SK-N-SH (cell line): ENCODE measurements around the gene DDX42. TPM values are rescaled to one million over a fixed set of nuclear protein-coding genes. Genes with fewer than 3 reads are reported as not detected.
A peak's percentile ranks its signal among the peaks of the same experiment; 100 is the strongest.

ENCODE experiments used
- CTCF ChIA-PET: fragments of 300-600, 350-600 bp; formaldehyde crosslinking; extraction: SDS; loops from one replicate; lab custom pipeline; 2021; lab: Yijun Ruan, JAX
- POLR2A ChIA-PET: fragments of 350-600 bp; sonication (Branson Sonifier 250); formaldehyde crosslinking; extraction: SDS; loops from one replicate; lab custom pipeline; 2020; ENCODE audit warnings: antibody characterized with exemption, inconsistent platforms; lab: Yijun Ruan, JAX
- DNase-seq: peaks from one replicate; pipeline ENCODE4 v3.0.0; 2012
- H2AFZ ChIP-seq: fragments of 200-600 bp; sonication (generic); 2 replicates; pipeline ENCODE4 v1.8.1; 2016; ENCODE audit warnings: antibody characterized with exemption, mild to moderate bottlenecking, low read depth
- H3F3A ChIP-seq: fragments of 200-600 bp; sonication (generic); replicated peaks from 2 replicates; pipeline ENCODE3; 2016; ENCODE audit warnings: antibody characterized with exemption, mild to moderate bottlenecking; ENCODE audit not compliant: insufficient read depth
- H3K27ac ChIP-seq, 2 experiments: fragments of 200-500 bp in 1 of 2; fragments of 200-600 bp in 1 of 2; sonication (Bioruptor generic) in 1 of 2; sonication (generic), shearing (Covaris generic) in 1 of 2; 2 replicates each; pipeline versions ENCODE4 v1.5.1 to v1.6.1; 2014 to 2016; ENCODE audit warnings: low read depth in 2 of 2, inconsistent platforms in 1 of 2, low read length in 1 of 2, mild to moderate bottlenecking in 1 of 2, mixed read lengths in 1 of 2
- H3K27me3 ChIP-seq: fragments of 200-600 bp; sonication (generic), shearing (Covaris generic); 2 replicates; pipeline ENCODE4 v1.6.1; 2016; ENCODE audit warnings: mixed run types; ENCODE audit not compliant: insufficient read depth
- H3K36me3 ChIP-seq, 2 experiments: fragments of 200-500 bp in 1 of 2; fragments of 200-600 bp in 1 of 2; sonication (Bioruptor generic) in 1 of 2; sonication (generic) in 1 of 2; replicated peaks in 1 of 2; 2 replicates each; pipeline versions ENCODE3 to v1.5.1; 2014 to 2016; ENCODE audit warnings: low read length in 1 of 2, mild to moderate bottlenecking in 1 of 2; ENCODE audit not compliant: insufficient read depth in 2 of 2, control insufficient read depth in 1 of 2
- H3K4me1 ChIP-seq, 2 experiments: fragments of 200-500 bp in 1 of 2; fragments of 200-600 bp in 1 of 2; sonication (Bioruptor generic) in 1 of 2; sonication (generic), shearing (Covaris generic) in 1 of 2; 2 replicates each; pipeline versions ENCODE4 v1.5.1 to v1.6.1; 2014 to 2016; ENCODE audit warnings: low read depth in 1 of 2, low read length in 1 of 2, mixed run types in 1 of 2; ENCODE audit not compliant: insufficient read depth in 2 of 2, control insufficient read depth in 1 of 2
- H3K4me2 ChIP-seq: fragments of 200-600 bp; sonication (generic), shearing (Covaris generic); 2 replicates; pipeline ENCODE4 v1.6.1; 2017; ENCODE audit warnings: mixed run types
- H3K4me3 ChIP-seq, 2 experiments: fragments of 200-500 bp in 1 of 2; fragments of 200-600 bp in 1 of 2; sonication (Bioruptor generic) in 1 of 2; sonication (generic), shearing (Covaris generic) in 1 of 2; 2 replicates each; pipeline versions ENCODE4 v1.5.1 to v1.8.1; 2014 to 2016; ENCODE audit warnings: low read depth in 2 of 2, inconsistent platforms in 1 of 2, low read length in 1 of 2, mild to moderate bottlenecking in 1 of 2, mixed read lengths in 1 of 2, moderate library complexity in 1 of 2
- H3K79me2 ChIP-seq: fragments of 200-600 bp; sonication (generic); 2 replicates; pipeline ENCODE4 v1.8.1; 2017; ENCODE audit warnings: mild to moderate bottlenecking; ENCODE audit not compliant: insufficient read depth
- H3K9ac ChIP-seq: fragments of 200-600 bp; sonication (generic); 2 replicates; pipeline ENCODE4 v1.6.1; 2017; ENCODE audit warnings: mixed run types
- H3K9me2 ChIP-seq: fragments of 200-600 bp; sonication (generic); 2 replicates; pipeline ENCODE4 v1.6.1; 2017; ENCODE audit warnings: mixed run types
- H3K9me3 ChIP-seq: fragments of 200-600 bp; sonication (generic); 2 replicates; pipeline ENCODE4 v1.6.1; 2017; ENCODE audit warnings: mixed run types, mild to moderate bottlenecking, moderate library complexity
- H4K20me1 ChIP-seq: fragments of 200-600 bp; sonication (generic); 2 replicates; pipeline ENCODE4 v1.6.1; 2017; ENCODE audit warnings: mild to moderate bottlenecking, mixed run types; ENCODE audit not compliant: insufficient read depth
- CHD2 ChIP-seq: fragments of 150-350 bp; IDR thresholded peaks from 2 replicates; pipeline ENCODE4 v1.6.1; 2018; ENCODE audit warnings: low read length; ENCODE audit not compliant: partially characterized antibody
- FOSL2 ChIP-seq: IDR thresholded peaks from 2 replicates; pipeline ENCODE4 v1.4.0; 2012; ENCODE audit warnings: low read depth, mild to moderate bottlenecking, moderate library complexity, borderline replicate concordance
- GABPA ChIP-seq: IDR thresholded peaks from 2 replicates; pipeline ENCODE4 v1.4.0; 2012; ENCODE audit warnings: low read depth, mild to moderate bottlenecking
- MEF2A ChIP-seq: IDR thresholded peaks from 2 replicates; pipeline ENCODE4 v1.4.0; 2012; ENCODE audit warnings: low read depth, borderline replicate concordance
- MXI1 ChIP-seq: IDR thresholded peaks from 2 replicates; pipeline ENCODE4 v1.6.1; 2012; ENCODE audit warnings: mild to moderate bottlenecking, low read depth, low read length, improper control_type of control experiment
- NFIC ChIP-seq: IDR thresholded peaks from 2 replicates; pipeline ENCODE4 v1.4.0; 2012; ENCODE audit warnings: borderline replicate concordance
- POLR2AphosphoS5 ChIP-seq: IDR thresholded peaks from 2 replicates; pipeline ENCODE4 v1.6.1; 2012; ENCODE audit warnings: low read depth, low read length
- REST ChIP-seq: IDR thresholded peaks from 2 replicates; pipeline ENCODE4 v1.6.1; 2012; ENCODE audit warnings: mild to moderate bottlenecking, low read depth, low read length, moderate library complexity
- TEAD4 ChIP-seq: IDR thresholded peaks from 2 replicates; pipeline ENCODE4 v1.4.0; 2012; ENCODE audit warnings: mild to moderate bottlenecking, borderline replicate concordance; ENCODE audit not compliant: insufficient read depth
- WGBS: methylation state at CpG from one replicate; pipeline ENCODE4 v1.1.6; 2017; ENCODE audit warnings: low lambda C conversion rate; 5-methylcytosine and 5-hydroxymethylcytosine counted together
- polyA plus RNA-seq, 3 experiments: library from polyadenylated mRNA; depleted of rRNA; stranded (reverse); fragments of >200 nt; gene quantifications; 2 replicates each; pipeline ENCODE4 v1.2.3, GENCODE V29; 2012
- TF ChIP-seq, protein P1 (sequence below): fragments of 200-600 bp; sonication (generic); IDR thresholded peaks from 2 replicates; pipeline ENCODE4 v1.6.1; 2017; ENCODE audit warnings: antibody characterized with exemption, mild to moderate bottlenecking, moderate library complexity
- TF ChIP-seq, protein P2 (sequence below): IDR thresholded peaks from 2 replicates; pipeline ENCODE4 v1.4.0; 2012; ENCODE audit warnings: low read depth, borderline replicate concordance
- TF ChIP-seq, protein P3 (sequence below): IDR thresholded peaks from 2 replicates; pipeline ENCODE4 v1.4.0; 2012; ENCODE audit warnings: low read depth, borderline replicate concordance

The DDX42 gene
- polyA plus RNA-seq, 1 of the 3 experiments (the other 2 are of a cell fraction), result 115 TPM

- no peak for DNase-seq
- Histone ChIP-seq H3K4me3 (no peak overlapping the region), H3K9me3 (no peaks in the 10 kb centered on the region), H4K20me1 (peaks cover 1% of the 10 kb centered on the region; the same call in 1 of the 2 replicates), H3K9me2 (no peaks in the 10 kb centered on the region), H3F3A (peaks cover 12% of the 10 kb centered on the region), H3K27ac (no peak overlapping the region; a peak in 1 of 4 replicates), H2AFZ (peak overlapping the region; percentile 96), H3K79me2 (peaks cover 32% of the 10 kb centered on the region), H3K27me3 (no peaks in the 10 kb centered on the region), H3K9ac (no peak overlapping the region), H3K4me1 (peaks cover 22 to 26% of the 10 kb centered on the region in 2 experiments), H3K4me2 (peak overlapping the region; percentile 70; the same call in 1 of the 2 replicates), H3K36me3 (no peaks in the 10 kb centered on the region)
- 87% methylated on average over 9 of the region's 9 CpGs for WGBS
- POLR2A ChIA-PET, result interaction anchor here (0.8 to 9.2 kb wide), 6 partner anchors 14 to 302 kb away, joined by 3 to 108 read pairs (median 3); partner anchors contain the start of genes CCDC47, DDX42, FTSJ3 and PSMC5
- TF ChIP-seq MXI1, result no peak
- TF ChIP-seq FOSL2, result no peak
- no peak for TF ChIP-seq TEAD4
- TF ChIP-seq, protein P1, sequence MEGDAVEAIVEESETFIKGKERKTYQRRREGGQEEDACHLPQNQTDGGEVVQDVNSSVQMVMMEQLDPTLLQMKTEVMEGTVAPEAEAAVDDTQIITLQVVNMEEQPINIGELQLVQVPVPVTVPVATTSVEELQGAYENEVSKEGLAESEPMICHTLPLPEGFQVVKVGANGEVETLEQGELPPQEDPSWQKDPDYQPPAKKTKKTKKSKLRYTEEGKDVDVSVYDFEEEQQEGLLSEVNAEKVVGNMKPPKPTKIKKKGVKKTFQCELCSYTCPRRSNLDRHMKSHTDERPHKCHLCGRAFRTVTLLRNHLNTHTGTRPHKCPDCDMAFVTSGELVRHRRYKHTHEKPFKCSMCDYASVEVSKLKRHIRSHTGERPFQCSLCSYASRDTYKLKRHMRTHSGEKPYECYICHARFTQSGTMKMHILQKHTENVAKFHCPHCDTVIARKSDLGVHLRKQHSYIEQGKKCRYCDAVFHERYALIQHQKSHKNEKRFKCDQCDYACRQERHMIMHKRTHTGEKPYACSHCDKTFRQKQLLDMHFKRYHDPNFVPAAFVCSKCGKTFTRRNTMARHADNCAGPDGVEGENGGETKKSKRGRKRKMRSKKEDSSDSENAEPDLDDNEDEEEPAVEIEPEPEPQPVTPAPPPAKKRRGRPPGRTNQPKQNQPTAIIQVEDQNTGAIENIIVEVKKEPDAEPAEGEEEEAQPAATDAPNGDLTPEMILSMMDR, result no peak
- CTCF ChIA-PET, result interaction anchor here (1.2 to 9.1 kb wide), 7 partner anchors 9 to 22 kb away, joined by 3 to 96 read pairs (median 9); partner anchors contain the start of genes FTSJ3 and PSMC5
Measured at GRCh38 chr17:63843910-63844677, 70.1 kb downstream of the DDX42 start.

GRCh38 chr17:63845509-63845908 is 71.5 kb downstream of the DDX42 start:
- WGBS, result 6% methylated on average over 1 of the region's 1 CpG
- CTCF ChIA-PET, result interaction anchor here (1.2 to 3.0 kb wide), 2 partner anchors 10 to 21 kb away, joined by 3 to 24 read pairs; no protein-coding TSS in a partner anchor
- no peaks in the 10 kb centered on the region for H3K27me3 ChIP-seq
- DNase-seq, result no peak
- POLR2A ChIA-PET, result interaction anchor here (9.2 kb wide), 1 partner anchor 16 kb away, joined by 108 read pairs; the partner anchor contains the start of genes FTSJ3 and PSMC5
- H4K20me1 ChIP-seq, result no peaks in the 10 kb centered on the region; the same call in 1 of the 2 replicates
- no peaks in the 10 kb centered on the region for H3K36me3 ChIP-seq
- H2AFZ ChIP-seq, result no peak overlapping the region
- H3K79me2 ChIP-seq, result peaks cover 18% of the 10 kb centered on the region
- no peaks in the 10 kb centered on the region for H3K9me3 ChIP-seq
- peaks cover 12% of the 10 kb centered on the region for H3F3A ChIP-seq
- H3K4me3 ChIP-seq, result no peak overlapping the region
- H3K9ac ChIP-seq, result no peak overlapping the region
- H3K4me1 ChIP-seq, result peaks cover 8 to 14% of the 10 kb centered on the region in 2 experiments; a peak in 3 of 4 replicates
- H3K9me2 ChIP-seq, result no peaks in the 10 kb centered on the region
- TF ChIP-seq, protein P2, sequence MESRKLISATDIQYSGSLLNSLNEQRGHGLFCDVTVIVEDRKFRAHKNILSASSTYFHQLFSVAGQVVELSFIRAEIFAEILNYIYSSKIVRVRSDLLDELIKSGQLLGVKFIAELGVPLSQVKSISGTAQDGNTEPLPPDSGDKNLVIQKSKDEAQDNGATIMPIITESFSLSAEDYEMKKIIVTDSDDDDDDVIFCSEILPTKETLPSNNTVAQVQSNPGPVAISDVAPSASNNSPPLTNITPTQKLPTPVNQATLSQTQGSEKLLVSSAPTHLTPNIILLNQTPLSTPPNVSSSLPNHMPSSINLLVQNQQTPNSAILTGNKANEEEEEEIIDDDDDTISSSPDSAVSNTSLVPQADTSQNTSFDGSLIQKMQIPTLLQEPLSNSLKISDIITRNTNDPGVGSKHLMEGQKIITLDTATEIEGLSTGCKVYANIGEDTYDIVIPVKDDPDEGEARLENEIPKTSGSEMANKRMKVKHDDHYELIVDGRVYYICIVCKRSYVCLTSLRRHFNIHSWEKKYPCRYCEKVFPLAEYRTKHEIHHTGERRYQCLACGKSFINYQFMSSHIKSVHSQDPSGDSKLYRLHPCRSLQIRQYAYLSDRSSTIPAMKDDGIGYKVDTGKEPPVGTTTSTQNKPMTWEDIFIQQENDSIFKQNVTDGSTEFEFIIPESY, result no peak
- no peak for TF ChIP-seq NFIC
- no peak for TF ChIP-seq POLR2AphosphoS5
- TF ChIP-seq REST, result no peak
- TF ChIP-seq MEF2A, result no peak
- no peak for TF ChIP-seq GABPA
- TF ChIP-seq, protein P3, sequence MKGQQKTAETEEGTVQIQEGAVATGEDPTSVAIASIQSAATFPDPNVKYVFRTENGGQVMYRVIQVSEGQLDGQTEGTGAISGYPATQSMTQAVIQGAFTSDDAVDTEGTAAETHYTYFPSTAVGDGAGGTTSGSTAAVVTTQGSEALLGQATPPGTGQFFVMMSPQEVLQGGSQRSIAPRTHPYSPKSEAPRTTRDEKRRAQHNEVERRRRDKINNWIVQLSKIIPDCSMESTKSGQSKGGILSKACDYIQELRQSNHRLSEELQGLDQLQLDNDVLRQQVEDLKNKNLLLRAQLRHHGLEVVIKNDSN, result no peak
- no peak for TF ChIP-seq CHD2
- H3K27ac ChIP-seq, result no peak overlapping the region
- no peak overlapping the region for H3K4me2 ChIP-seq
